ENCODE results near the gene TBC1D19. TPM values are rescaled to one million over a fixed set of nuclear protein-coding genes. Genes with fewer than 3 reads are reported as not detected.

The TBC1D19 gene
- total and polyA plus RNA-seq, 9 of the 15 experiments (the other 6 are each of a cell fraction or from before 2014, with no cell fraction given), result 0.73 to 5.6 (median 3.7) TPM

DNA sequence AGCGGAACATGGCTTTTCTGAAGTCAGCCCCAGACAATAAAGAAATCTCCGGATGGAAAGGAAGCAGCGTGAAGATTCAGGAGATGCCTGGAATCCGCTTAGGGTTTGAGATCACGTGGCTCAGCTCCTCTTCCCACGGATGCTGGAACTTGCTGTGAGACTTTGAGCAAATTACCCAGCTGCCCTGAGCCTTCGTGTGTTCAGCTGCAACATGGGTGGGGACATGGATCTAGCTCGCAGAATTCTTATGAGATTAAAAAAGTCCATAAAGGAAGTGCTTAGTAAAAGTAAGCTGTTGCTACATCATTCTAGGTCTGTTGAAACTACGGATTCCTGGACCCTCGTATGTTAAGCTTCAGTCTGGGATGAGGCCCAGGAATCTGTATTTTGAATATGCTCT is 221.0 kb downstream of the TBC1D19 start (continued):
- TF ChIP-seq, protein P1, sequence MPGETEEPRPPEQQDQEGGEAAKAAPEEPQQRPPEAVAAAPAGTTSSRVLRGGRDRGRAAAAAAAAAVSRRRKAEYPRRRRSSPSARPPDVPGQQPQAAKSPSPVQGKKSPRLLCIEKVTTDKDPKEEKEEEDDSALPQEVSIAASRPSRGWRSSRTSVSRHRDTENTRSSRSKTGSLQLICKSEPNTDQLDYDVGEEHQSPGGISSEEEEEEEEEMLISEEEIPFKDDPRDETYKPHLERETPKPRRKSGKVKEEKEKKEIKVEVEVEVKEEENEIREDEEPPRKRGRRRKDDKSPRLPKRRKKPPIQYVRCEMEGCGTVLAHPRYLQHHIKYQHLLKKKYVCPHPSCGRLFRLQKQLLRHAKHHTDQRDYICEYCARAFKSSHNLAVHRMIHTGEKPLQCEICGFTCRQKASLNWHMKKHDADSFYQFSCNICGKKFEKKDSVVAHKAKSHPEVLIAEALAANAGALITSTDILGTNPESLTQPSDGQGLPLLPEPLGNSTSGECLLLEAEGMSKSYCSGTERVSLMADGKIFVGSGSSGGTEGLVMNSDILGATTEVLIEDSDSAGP (CRISPR knock-in tag; IDR thresholded peaks at IDR 0.05), result no peak
- TF ChIP-seq ZBTB1 (CRISPR knock-in tag; IDR thresholded peaks at IDR 0.05; ENCODE audit: borderline replicate concordance, low read depth) (no peak), MEIS2 (IDR thresholded peaks at IDR 0.05; ENCODE audit: partially characterized antibody) (no peak), CAMTA2 (CRISPR knock-in tag; conservative IDR thresholded peaks at IDR 0.05) (no peak), POLR2AphosphoS2 (IDR thresholded peaks at IDR 0.05; ENCODE audit: low read length) (no peak), ZNF436 (CRISPR knock-in tag; IDR thresholded peaks at IDR 0.05) (no peak)
- TF ChIP-seq, protein P2, sequence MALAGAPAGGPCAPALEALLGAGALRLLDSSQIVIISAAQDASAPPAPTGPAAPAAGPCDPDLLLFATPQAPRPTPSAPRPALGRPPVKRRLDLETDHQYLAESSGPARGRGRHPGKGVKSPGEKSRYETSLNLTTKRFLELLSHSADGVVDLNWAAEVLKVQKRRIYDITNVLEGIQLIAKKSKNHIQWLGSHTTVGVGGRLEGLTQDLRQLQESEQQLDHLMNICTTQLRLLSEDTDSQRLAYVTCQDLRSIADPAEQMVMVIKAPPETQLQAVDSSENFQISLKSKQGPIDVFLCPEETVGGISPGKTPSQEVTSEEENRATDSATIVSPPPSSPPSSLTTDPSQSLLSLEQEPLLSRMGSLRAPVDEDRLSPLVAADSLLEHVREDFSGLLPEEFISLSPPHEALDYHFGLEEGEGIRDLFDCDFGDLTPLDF (CRISPR knock-in tag; IDR thresholded peaks at IDR 0.05), result no peak

Small RNAs within 50 kb of the gene (small RNA-seq; reads per million reads assigned to genes)
- gene RF00284, result 6.8 reads per million, percentile 94 among the genes with 10 or more reads in this experiment

Other genes with a start within 250 kb of the TBC1D19 start
- not detected in 2 replicates for gene CCKAR, start 93.6 kb upstream of the TBC1D19 start, total RNA-seq (2014; rRNA removed)
- not detected in 2 replicates for gene CCKAR, start 93.6 kb upstream of the TBC1D19 start, total RNA-seq (2014; rRNA removed; fragmentation: Illumina TruSeq; extraction: Trizol)
- gene CCKAR, start 93.6 kb upstream of the TBC1D19 start, total RNA-seq (2015; rRNA removed; fragmentation: Illumina TruSeq; extraction: Trizol), result not detected in 2 replicates
- gene CCKAR, start 93.6 kb upstream of the TBC1D19 start, total RNA-seq (2021), result not detected in 2 replicates
- not detected in 2 replicates for gene CCKAR, start 93.6 kb upstream of the TBC1D19 start, polyA plus RNA-seq (2011; rRNA removed)
- gene CCKAR, start 93.6 kb upstream of the TBC1D19 start, polyA plus RNA-seq (2014; fragmentation: Illumina TruSeq; extraction: Trizol), result not detected in 2 replicates
- gene CCKAR, start 93.6 kb upstream of the TBC1D19 start, polyA plus RNA-seq (2014; fragmentation: Nextera tagmentation; extraction: Ambion mirVana), result not detected
- gene CCKAR, start 93.6 kb upstream of the TBC1D19 start, polyA plus RNA-seq (2014; rRNA removed), result not detected in 2 replicates